Left lobe of liver (tissue), 1 donor: ENCODE data around the gene RCOR2. TPM values are rescaled to one million over a fixed set of nuclear protein-coding genes. Genes with fewer than 3 reads are reported as not detected.

Source experiments
- total RNA-seq: library from RNA; stranded (reverse); gene quantifications from one replicate; pipeline ENCODE4 v1.2.1, GENCODE V29; 2021
- donor health status: DM: no; HTN: yes; CAD: no.

The RCOR2 gene
- total RNA-seq, 1 donor from 2014 or later, result 0.23 TPM

Other genes with a start within 250 kb of the RCOR2 start
- 29.8 TPM for gene ATL3, start 245.8 kb downstream of the RCOR2 start, total RNA-seq
- gene RTN3, start 235.7 kb downstream of the RCOR2 start, total RNA-seq, result 50.0 TPM
- gene ZFTA, start 148.4 kb downstream of the RCOR2 start, total RNA-seq, result 14.8 TPM
- gene SPINDOC, start 103.7 kb downstream of the RCOR2 start, total RNA-seq, result 3.4 TPM
- 13.0 TPM for gene MARK2, start 78.1 kb downstream of the RCOR2 start, total RNA-seq
- gene NAA40, start 21.8 kb upstream of the RCOR2 start, total RNA-seq, result 4.2 TPM
- 182 TPM for gene COX8A, start 57.5 kb upstream of the RCOR2 start, total RNA-seq
- 22.8 TPM for gene OTUB1, start 69.3 kb upstream of the RCOR2 start, total RNA-seq
- gene FLRT1, start 118.8 kb upstream of the RCOR2 start, total RNA-seq, result not detected
- 35.2 TPM for gene MACROD1, start 248.9 kb upstream of the RCOR2 start, total RNA-seq